DOHH2 (cell line): Measurements from ENCODE around the gene ZNF385B.

Source experiments
- H3F3A ChIP-seq: fragments of 200-600 bp; sonication (generic), shearing (Covaris generic); 2 replicates; pipeline ENCODE4 v1.6.0; 2016; ENCODE audit warnings: antibody characterized with exemption, mild to moderate bottlenecking; ENCODE audit not compliant: control insufficient read depth, insufficient read depth
- H3K27ac ChIP-seq: fragments of 200-600 bp; sonication (generic); 2 replicates; pipeline ENCODE4 v1.5.1; 2014; ENCODE audit warnings: low read depth, mild to moderate bottlenecking, low read length, moderate library complexity
- H3K27me3 ChIP-seq: fragments of 200-600 bp; sonication (generic); 2 replicates; pipeline ENCODE4 v1.6.1; 2014; ENCODE audit warnings: mild to moderate bottlenecking, low read length, mixed read lengths; ENCODE audit not compliant: control insufficient read depth
- H3K36me3 ChIP-seq: fragments of 200-600 bp; sonication (generic); 2 replicates; pipeline ENCODE4 v1.6.1; 2014; ENCODE audit warnings: mild to moderate bottlenecking, low read length, moderate library complexity, mixed read lengths; ENCODE audit not compliant: control insufficient read depth
- H3K4me1 ChIP-seq: fragments of 200-600 bp; sonication (generic); 2 replicates; pipeline ENCODE4 v1.6.1; 2014; ENCODE audit warnings: mild to moderate bottlenecking, low read length, mixed read lengths; ENCODE audit not compliant: control insufficient read depth
- H3K4me2 ChIP-seq: fragments of 200-600 bp; sonication (generic); 2 replicates; pipeline ENCODE4 v1.6.0; 2014; ENCODE audit warnings: mild to moderate bottlenecking, low read length, moderate library complexity
- H3K4me3 ChIP-seq: fragments of 200-600 bp; sonication (generic); 2 replicates; pipeline ENCODE4 v1.5.1; 2014; ENCODE audit warnings: mild to moderate bottlenecking, low read length, mixed read lengths
- H3K79me2 ChIP-seq: fragments of 200-600 bp; sonication (generic); 2 replicates; pipeline ENCODE4 v1.6.1; 2014; ENCODE audit warnings: mild to moderate bottlenecking, low read length, mixed read lengths; ENCODE audit not compliant: control insufficient read depth
- H3K9me2 ChIP-seq: fragments of 200-600 bp; sonication (generic); replicated peaks from 2 replicates; pipeline ENCODE4 v1.6.1; 2014; ENCODE audit warnings: mild to moderate bottlenecking, low read length, mixed read lengths; ENCODE audit not compliant: control insufficient read depth
- H3K9me3 ChIP-seq: fragments of 200-600 bp; sonication (generic); 2 replicates; pipeline ENCODE4 v1.6.1; 2014; ENCODE audit warnings: antibody characterized with exemption, low read length, mixed read lengths; ENCODE audit not compliant: control insufficient read depth, insufficient read depth
- H4K20me1 ChIP-seq: fragments of 200-600 bp; sonication (generic); 2 replicates; pipeline ENCODE4 v1.6.0; 2014; ENCODE audit warnings: low read depth, mild to moderate bottlenecking, antibody characterized with exemption, low read length, moderate library complexity; ENCODE audit not compliant: control insufficient read depth, insufficient read depth
- EZH2phosphoT487 ChIP-seq: fragments of 200-600 bp; sonication (generic); IDR thresholded peaks from 2 replicates; pipeline ENCODE4 v1.6.1; 2017; ENCODE audit warnings: borderline replicate concordance, mild to moderate bottlenecking, antibody characterized with exemption, low read length, moderate library complexity, mixed read lengths
- TF ChIP-seq, protein P1 (sequence below): fragments of 200-600 bp; sonication (generic); IDR thresholded peaks from one replicate; pipeline ENCODE4 v1.5.1; 2014; ENCODE audit warnings: antibody characterized with exemption, mild to moderate bottlenecking, low read depth, low read length; ENCODE audit not compliant: poor library complexity, severe bottlenecking

The ZNF385B gene

GRCh38 chr2:179427065-179427464 lies 434.3 kb downstream of the ZNF385B start:
- H3K4me2 ChIP-seq, result no peak overlapping the region
- peaks cover 6% of the 10 kb centered on the region; the same call in 1 of the 2 replicates for H3K27me3 ChIP-seq
- H3K9me3 ChIP-seq, result no peaks in the 10 kb centered on the region
- TF ChIP-seq EZH2phosphoT487, result no peak
- TF ChIP-seq, protein P1, sequence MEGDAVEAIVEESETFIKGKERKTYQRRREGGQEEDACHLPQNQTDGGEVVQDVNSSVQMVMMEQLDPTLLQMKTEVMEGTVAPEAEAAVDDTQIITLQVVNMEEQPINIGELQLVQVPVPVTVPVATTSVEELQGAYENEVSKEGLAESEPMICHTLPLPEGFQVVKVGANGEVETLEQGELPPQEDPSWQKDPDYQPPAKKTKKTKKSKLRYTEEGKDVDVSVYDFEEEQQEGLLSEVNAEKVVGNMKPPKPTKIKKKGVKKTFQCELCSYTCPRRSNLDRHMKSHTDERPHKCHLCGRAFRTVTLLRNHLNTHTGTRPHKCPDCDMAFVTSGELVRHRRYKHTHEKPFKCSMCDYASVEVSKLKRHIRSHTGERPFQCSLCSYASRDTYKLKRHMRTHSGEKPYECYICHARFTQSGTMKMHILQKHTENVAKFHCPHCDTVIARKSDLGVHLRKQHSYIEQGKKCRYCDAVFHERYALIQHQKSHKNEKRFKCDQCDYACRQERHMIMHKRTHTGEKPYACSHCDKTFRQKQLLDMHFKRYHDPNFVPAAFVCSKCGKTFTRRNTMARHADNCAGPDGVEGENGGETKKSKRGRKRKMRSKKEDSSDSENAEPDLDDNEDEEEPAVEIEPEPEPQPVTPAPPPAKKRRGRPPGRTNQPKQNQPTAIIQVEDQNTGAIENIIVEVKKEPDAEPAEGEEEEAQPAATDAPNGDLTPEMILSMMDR, result no peak
- no peaks in the 10 kb centered on the region for H3K79me2 ChIP-seq
- no peaks in the 10 kb centered on the region for H4K20me1 ChIP-seq
- no peak overlapping the region for H3K27ac ChIP-seq
- no peaks in the 10 kb centered on the region for H3K36me3 ChIP-seq
- H3F3A ChIP-seq, result no peaks in the 10 kb centered on the region
- no peaks in the 10 kb centered on the region for H3K4me1 ChIP-seq
- no peaks in the 10 kb centered on the region for H3K9me2 ChIP-seq
- no peak overlapping the region for H3K4me3 ChIP-seq

DNA sequence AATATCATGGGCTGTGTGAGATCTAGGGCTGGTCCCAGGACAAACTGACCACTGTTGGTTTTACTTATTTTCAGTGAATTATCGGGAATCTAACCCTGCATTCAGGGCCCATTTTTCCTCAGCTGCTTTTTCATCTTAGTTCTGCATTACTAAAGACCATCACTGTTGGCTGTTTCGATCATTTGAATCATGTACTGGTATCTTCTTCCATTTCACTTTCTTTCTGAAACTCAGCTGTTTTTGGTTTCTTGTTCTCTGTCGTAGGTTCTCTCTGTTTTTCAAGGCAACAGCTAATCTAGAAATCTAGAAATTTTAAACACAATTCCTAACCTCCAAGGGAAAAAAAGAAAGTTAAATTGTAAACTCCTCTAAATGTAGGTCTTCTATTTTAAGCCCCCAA lies 436.8 kb downstream of the ZNF385B start:
- H3K4me2 ChIP-seq, result no peak overlapping the region
- TF ChIP-seq, protein P1, result no peak
- no peak for TF ChIP-seq EZH2phosphoT487
- no peaks in the 10 kb centered on the region for H3K79me2 ChIP-seq

GRCh38 chr2:179422037-179422643 lies 439.3 kb downstream of the ZNF385B start:
- H3K79me2 ChIP-seq, result no peaks in the 10 kb centered on the region
- H3K4me2 ChIP-seq, result no peak overlapping the region
- no peak overlapping the region for H3K27ac ChIP-seq
- H4K20me1 ChIP-seq, result no peaks in the 10 kb centered on the region
- no peaks in the 10 kb centered on the region; the same call in 1 of the 2 replicates for H3K4me1 ChIP-seq
- no peak overlapping the region for H3K4me3 ChIP-seq
- no peaks in the 10 kb centered on the region for H3K9me2 ChIP-seq
- TF ChIP-seq EZH2phosphoT487, result no peak
- TF ChIP-seq, protein P1, result peak; percentile 61
- H3K27me3 ChIP-seq, result peaks cover 6% of the 10 kb centered on the region; the same call in 1 of the 2 replicates
- H3K9me3 ChIP-seq, result no peaks in the 10 kb centered on the region
- H3K36me3 ChIP-seq, result no peaks in the 10 kb centered on the region
- no peaks in the 10 kb centered on the region for H3F3A ChIP-seq

More for the DNA sequence above, 436.8 kb downstream of the ZNF385B start:
- Histone ChIP-seq H3K36me3 (no peaks in the 10 kb centered on the region), H4K20me1 (no peaks in the 10 kb centered on the region), H3K27ac (no peak overlapping the region), H3K27me3 (peaks cover 6% of the 10 kb centered on the region; the same call in 1 of the 2 replicates), H3K4me3 (no peak overlapping the region), H3F3A (no peaks in the 10 kb centered on the region), H3K9me3 (no peaks in the 10 kb centered on the region), H3K4me1 (no peaks in the 10 kb centered on the region; the same call in 1 of the 2 replicates), H3K9me2 (no peaks in the 10 kb centered on the region)
